Common myeloid progenitor, CD34-positive (primary cell): ENCODE data around the gene HELZ2.

Experiments used
- CTCF ChIA-PET: fragments of 350-600 bp; sonication (Branson Sonifier 250); formaldehyde crosslinking; loops from one replicate; lab custom pipeline; 2021; ENCODE audit warnings: antibody characterized with exemption; lab: Charles Lee
- POLR2A ChIA-PET: fragments of 350-600 bp; sonication (Branson Sonifier 250); formaldehyde crosslinking; loops from one replicate; lab custom pipeline; 2021; ENCODE audit warnings: antibody characterized with exemption; lab: Charles Lee
- DNase-seq, 3 donors: peaks; one replicate each; pipeline versions ENCODE4 v3.0.0 to v3.0.0-alpha.2; 2013
- H3K27ac ChIP-seq, 2 experiments: 1 replicate in 1 of 2; 2 replicates in 1 of 2; pipeline ENCODE4 v1.7.0; 2013; ENCODE audit warnings: inconsistent platforms in 2 of 2, low read length in 2 of 2, mild to moderate bottlenecking in 2 of 2, low read depth in 1 of 2, moderate library complexity in 1 of 2; ENCODE audit not compliant: severe bottlenecking in 2 of 2, insufficient read depth in 1 of 2, poor library complexity in 1 of 2
- H3K27me3 ChIP-seq, 5 experiments: replicated peaks in 2 of 5; 1 replicate in 3 of 5; 2 replicates in 2 of 5; pipeline versions ENCODE4 v1.6.1 to v1.7.0; 2013; ENCODE audit warnings: low read length in 4 of 5, mild to moderate bottlenecking in 2 of 5, moderate library complexity in 2 of 5, inconsistent platforms in 1 of 5; ENCODE audit not compliant: insufficient read depth in 5 of 5, control insufficient read depth in 4 of 5
- H3K36me3 ChIP-seq, 4 experiments: 1 replicate in 2 of 4; 2 replicates in 2 of 4; pipeline versions ENCODE4 v1.6.1 to v1.7.0; 2013; ENCODE audit warnings: low read length in 3 of 4, control low read depth in 1 of 4, mild to moderate bottlenecking in 1 of 4; ENCODE audit not compliant: control insufficient read depth in 4 of 4, insufficient read depth in 4 of 4
- H3K4me1 ChIP-seq, 4 experiments: 1 replicate in 3 of 4; 2 replicates in 1 of 4; pipeline versions ENCODE4 v1.6.1 to v1.7.1; 2013; ENCODE audit warnings: low read length in 3 of 4, mild to moderate bottlenecking in 3 of 4, control low read depth in 1 of 4, inconsistent platforms in 1 of 4, moderate library complexity in 1 of 4; ENCODE audit not compliant: control insufficient read depth in 4 of 4, insufficient read depth in 4 of 4; ENCODE audit errors: control extremely low read depth in 1 of 4
- H3K4me3 ChIP-seq, 7 experiments: 1 replicate in 4 of 7; 2 replicates in 3 of 7; pipeline versions ENCODE4 v1.5.1 to v1.7.0; 2013; ENCODE audit warnings: mild to moderate bottlenecking in 7 of 7, low read length in 6 of 7, moderate library complexity in 6 of 7, inconsistent platforms in 2 of 7, low read depth in 2 of 7, control low read depth in 1 of 7; ENCODE audit not compliant: insufficient read depth in 4 of 7, control insufficient read depth in 1 of 7; ENCODE audit errors: extremely low read depth in 1 of 7
- H3K9me3 ChIP-seq, 5 experiments: 1 replicate in 4 of 5; 2 replicates in 1 of 5; pipeline versions ENCODE4 v1.6.1 to v1.7.1; 2013; ENCODE audit warnings: low read length in 4 of 5, mild to moderate bottlenecking in 2 of 5, inconsistent platforms in 1 of 5, low read depth in 1 of 5, moderate library complexity in 1 of 5; ENCODE audit not compliant: control insufficient read depth in 4 of 5, insufficient read depth in 2 of 5; ENCODE audit errors: control extremely low read depth in 1 of 5
- WGBS: methylation state at CpG from one replicate; pipeline ENCODE4 v1.1.5; 2013; ENCODE audit not compliant: insufficient coverage; 5-methylcytosine and 5-hydroxymethylcytosine counted together

HELZ2 gene

DNA sequence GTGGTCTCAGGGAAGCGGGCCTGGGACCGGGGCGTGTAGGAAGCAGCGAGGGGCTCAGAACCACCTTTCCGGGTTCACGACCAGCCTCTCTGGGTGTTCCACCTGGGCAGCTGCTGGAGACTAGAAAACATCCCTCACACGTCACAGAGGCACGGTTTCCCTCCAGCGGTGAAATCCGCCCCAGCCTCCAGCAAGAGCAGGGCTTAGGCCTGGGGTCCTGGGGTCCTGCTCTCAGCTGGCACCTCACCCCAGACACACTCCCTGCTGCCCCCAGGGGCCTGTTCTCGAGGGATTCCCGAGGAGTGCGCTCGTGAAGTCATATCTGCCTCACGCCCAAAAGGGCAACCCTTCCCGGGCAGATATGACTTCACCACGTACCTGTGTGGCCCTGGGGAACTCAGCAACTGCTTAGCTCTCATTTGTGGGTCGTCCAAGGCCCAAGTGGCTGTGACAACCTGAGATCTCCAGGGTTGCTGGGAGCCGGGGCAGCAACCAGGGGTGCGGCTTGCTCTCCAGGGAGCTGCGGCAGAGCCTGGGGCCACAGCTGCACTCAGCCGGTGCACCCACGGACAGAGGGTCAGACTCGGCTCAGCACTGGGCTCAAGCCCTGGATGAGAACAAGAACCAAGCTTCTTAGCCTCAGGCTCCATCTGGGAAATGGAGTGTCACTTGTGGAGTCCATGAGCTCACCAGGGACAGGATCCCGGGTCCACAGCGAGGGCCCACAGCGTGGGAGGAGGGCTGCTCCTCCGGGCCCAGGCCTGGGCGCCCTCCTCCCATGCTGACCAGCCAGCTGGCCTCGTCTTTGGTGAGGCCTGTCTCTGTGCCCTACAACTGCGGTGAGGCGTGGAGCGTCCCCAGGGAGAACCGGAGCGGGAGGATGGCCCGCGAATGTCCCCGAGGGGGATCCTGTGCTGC is 19.4 kb downstream of the HELZ2 start:
- no peak for DNase-seq
- Histone ChIP-seq H3K9me3 (no peaks in the 10 kb centered on the region), H3K4me1 (peaks cover 0 to 25% (median 22%) of the 10 kb centered on the region in 4 experiments), H3K4me3 (peak overlapping the region in 4 of 7 experiments; percentile 36 to 79 (median 62)), H3K27ac (no peak overlapping the region), H3K36me3 (no peaks in the 10 kb centered on the region), H3K27me3 (peaks cover 0 to 11% (median 2%) of the 10 kb centered on the region in 5 experiments)
- POLR2A ChIA-PET, result interaction anchor here (0.6 to 1.2 kb wide), 2 partner anchors 14 to 157 kb away, joined by 3 read pairs; no protein-coding TSS in a partner anchor
- WGBS, result 75% methylated on average over 34 of the region's 38 CpGs
- CTCF ChIA-PET, result interaction anchor here (1.2 to 2.0 kb wide), 7 partner anchors 9 to 27 kb away, joined by 3 to 7 read pairs (median 4); partner anchors contain the start of gene PTK6

GRCh38 chr20:63553933-63554290 is 20.1 kb downstream of the HELZ2 start, which contains the start of gene FNDC11:
Gene FNDC11, plus strand, starts transcription at chr20:63554159. Its CDS starts 1,505 bp downstream, at chr20:63555664.
- DNase-seq, result peak; percentile 57 to 82 (median 77)
- peak within 1 kb of the TSS in 1 of 2 experiments; percentile 3 for H3K27ac ChIP-seq
- no peaks in the 10 kb centered on the region for H3K9me3 ChIP-seq
- ChIA-PET CTCF (interaction anchor here (1.3 to 2.0 kb wide), 3 partner anchors 9 to 28 kb away, joined by 3 to 7 read pairs (median 4); no protein-coding TSS in a partner anchor), POLR2A (interaction anchor here (0.6 kb wide), 1 partner anchor 557 kb away, joined by 6 read pairs; no protein-coding TSS in a partner anchor)
- no peaks in the 10 kb centered on the region for H3K36me3 ChIP-seq
- 0% methylated on average over 13 of the region's 34 CpGs for WGBS
- peaks cover 0 to 25% (median 22%) of the 10 kb centered on the region in 4 experiments for H3K4me1 ChIP-seq
- peaks cover 0 to 14% (median 2%) of the 10 kb centered on the region in 5 experiments for H3K27me3 ChIP-seq
- H3K4me3 ChIP-seq, result peak within 1 kb of the TSS; percentile 28 to 79 (median 71)

- H3K9me3 ChIP-seq, result no peaks in the 10 kb centered on the region
- peaks cover 0 to 25% (median 24%) of the 10 kb centered on the region in 4 experiments for H3K4me1 ChIP-seq
- peak overlapping the region in 1 of 2 experiments; percentile 3 for H3K27ac ChIP-seq
- H3K27me3 ChIP-seq, result peaks cover 0 to 19% (median 5%) of the 10 kb centered on the region in 5 experiments
- CTCF ChIA-PET, result interaction anchor here (0.5 to 1.9 kb wide), 4 partner anchors 10 to 117 kb away, joined by 3 to 5 read pairs (median 3); no protein-coding TSS in a partner anchor
- H3K4me3 ChIP-seq, result peak overlapping the region; percentile 28 to 79 (median 71)
- DNase-seq, result peak; percentile 82 to 91 (median 88)
- POLR2A ChIA-PET, result interaction anchor here (0.6 kb wide), 1 partner anchor 556 kb away, joined by 6 read pairs; no protein-coding TSS in a partner anchor
- WGBS, result 4% methylated on average over 24 of the region's 37 CpGs
- H3K36me3 ChIP-seq, result no peaks in the 10 kb centered on the region
Measured at GRCh38 chr20:63553251-63553932, 20.6 kb downstream of the HELZ2 start.

GRCh38 chr20:63552481-63553249 is 21.4 kb downstream of the HELZ2 start:
- H3K27me3 ChIP-seq, result peaks cover 0 to 26% (median 6%) of the 10 kb centered on the region in 5 experiments
- no peaks in the 10 kb centered on the region for H3K36me3 ChIP-seq
- ChIA-PET CTCF (interaction anchor here (0.5 to 1.9 kb wide), 5 partner anchors 9 to 116 kb away, joined by 3 to 5 read pairs (median 3); no protein-coding TSS in a partner anchor), POLR2A (no interaction called here)
- H3K4me3 ChIP-seq, result peak overlapping the region in 4 of 7 experiments; percentile 5 to 61 (median 47)
- peak; percentile 67 to 89 (median 84) for DNase-seq
- peaks cover 0 to 25% (median 24%) of the 10 kb centered on the region in 4 experiments for H3K4me1 ChIP-seq
- H3K27ac ChIP-seq, result peak overlapping the region in 1 of 2 experiments; percentile 3
- 3% methylated on average over 5 of the region's 15 CpGs for WGBS
- no peaks in the 10 kb centered on the region for H3K9me3 ChIP-seq

- H3K27me3 ChIP-seq, result peaks cover 0 to 42% (median 9%) of the 10 kb centered on the region in 5 experiments
- H3K27ac ChIP-seq, result no peak overlapping the region
- DNase-seq, result no peak
- peaks cover 0 to 25% (median 24%) of the 10 kb centered on the region in 4 experiments for H3K4me1 ChIP-seq
- no peaks in the 10 kb centered on the region for H3K9me3 ChIP-seq
- POLR2A ChIA-PET, result interaction anchor here (0.6 to 0.8 kb wide), 3 partner anchors 49 to 81 kb away, joined by 3 read pairs; no protein-coding TSS in a partner anchor
- H3K36me3 ChIP-seq, result no peaks in the 10 kb centered on the region
- CTCF ChIA-PET, result interaction anchor here (1.3 to 1.5 kb wide), 2 partner anchors 10 to 142 kb away, joined by 3 read pairs; no protein-coding TSS in a partner anchor
- no peak overlapping the region for H3K4me3 ChIP-seq
- 95% methylated on average over 4 of the region's 9 CpGs for WGBS
Measured at GRCh38 chr20:63551068-63551467, 23.0 kb downstream of the HELZ2 start.
